Heart left ventricle (tissue), 16 donors: Measurements from ENCODE around the gene EXOSC5. TPM values are rescaled to one million over a fixed set of nuclear protein-coding genes. Genes with fewer than 3 reads are reported as not detected.

Experiments
- ATAC-seq, 4 donors: fragments of 200-7000 bp; cut with Tn5 transposase; one replicate each; pipeline ENCODE4 v1.9.1; 2020 to 2022; ENCODE audit warnings: moderate library complexity in 4 of 4, mild to moderate bottlenecking in 3 of 4, moderate number of reproducible peaks in 1 of 4
- DNase-seq, 5 donors: peaks; one replicate each; pipeline ENCODE4 v3.0.0-alpha.2; 2020
- H3K27ac ChIP-seq, 12 donors: fragments of 200-600 bp; sonication (generic) in 4 of 12; one replicate each; pipeline versions ENCODE4 v1.5.0 to v1.8.0; 2016 to 2022; ENCODE audit warnings: mild to moderate bottlenecking in 2 of 12
- H3K27me3 ChIP-seq, 9 donors: fragments of 200-600 bp; sonication (generic) in 2 of 9; one replicate each; pipeline versions ENCODE4 v1.5.1 to v1.8.0; 2016 to 2022; ENCODE audit warnings: mild to moderate bottlenecking in 3 of 9
- H3K36me3 ChIP-seq, 9 donors: fragments of 200-600 bp; sonication (generic) in 2 of 9; one replicate each; pipeline versions ENCODE4 v1.5.0 to v1.8.0; 2018 to 2022; ENCODE audit warnings: mild to moderate bottlenecking in 2 of 9
- H3K4me1 ChIP-seq, 12 donors: fragments of 200-600 bp; sonication (generic) in 4 of 12; one replicate each; pipeline versions ENCODE4 v1.5.0 to v1.8.0; 2016 to 2022; ENCODE audit warnings: mild to moderate bottlenecking in 3 of 12
- H3K4me3 ChIP-seq, 12 donors: fragments of 200-600 bp; sonication (generic) in 4 of 12; one replicate each; pipeline versions ENCODE4 v1.5.0 to v1.8.0; 2017 to 2022; ENCODE audit warnings: mild to moderate bottlenecking in 9 of 12, moderate library complexity in 4 of 12
- H3K9me3 ChIP-seq, 12 donors: fragments of 200-600 bp; sonication (generic) in 4 of 12; one replicate each; pipeline versions ENCODE4 v1.5.0 to v1.8.0; 2016 to 2022; ENCODE audit warnings: mild to moderate bottlenecking in 1 of 12
- CTCF ChIP-seq, 12 donors: fragments of 200-600 bp; sonication (generic) in 4 of 12; IDR thresholded peaks; one replicate each; pipeline versions ENCODE4 v1.5.0 to v1.8.0; 2018 to 2022; ENCODE audit warnings: antibody characterized with exemption in 12 of 12, mild to moderate bottlenecking in 5 of 12
- POLR2A ChIP-seq, 2 donors: fragments of 450-650 bp; IDR thresholded peaks; one replicate each; pipeline ENCODE4 v1.6.1; 2017; ENCODE audit warnings: antibody characterized with exemption in 2 of 2, mild to moderate bottlenecking in 2 of 2, moderate library complexity in 2 of 2
- WGBS, 4 donors: extraction: QIAGEN DNeasy Blood & Tissue Kit in 2 of 4; methylation state at CpG; one replicate each; pipeline versions ENCODE4 v1.1.5 to v1.1.7; 2013 to 2018; 5-methylcytosine and 5-hydroxymethylcytosine counted together
- intact Hi-C, 10 donors: fragments of 100-400 bp; cut with DNase I; formaldehyde crosslinking; loops; one replicate each; pipeline versions ENCODE4 v1.11.1 to v1.14.2; 2022
- polyA plus RNA-seq, 2 donors: library from polyadenylated mRNA; stranded (reverse); fragments of 200-250 nt; gene quantifications; one replicate each; pipeline ENCODE4 v1.2.3, GENCODE V29; 2013
- total RNA-seq, 9 donors: library from RNA; depleted of rRNA in 2 of 9; stranded (reverse); fragments of >200 nt in 2 of 9; fragmentation: NEBNext Ultra II Directional in 3 of 9; extraction: Animal tissue kit (Norgen Biotek cat#: 25700) in 3 of 9; gene quantifications; one replicate each; pipeline versions ENCODE4 v1.1.0 to v1.2.4, GENCODE V29; 2016 to 2023
- donor health status: ischemic (EF 13 %, LVEDD 7.1; RV severe dilation, severe dysfunction).
- donor health status: healthy with polysubstance abuse.
- donor health status: DM: no; HTN: yes; CAD: no.
- donor health status: DM: no; HTN: no; CAD: no.
- donor health status: ischemic (EF 25% LVEDD 6.9; RV normal size, moderate dysfunction).
- donor health status: ischemic (EF 25% LVEDD 5.7; RV mildly dilated, moderate dysfunction).
- donor health status: healthy.
- donor health status: DM: yes; HTN: yes; CAD: no.
- donor health status: ischemic (EF 35%, LVEDD 5.7; RV mildly dilated, moderate dysfunction).
- donor health status: nonischemic (EF 11% LVEDD 7.7; RV severe dilation, severe dysfunction).
- donor health status: DM: yes; HTN: yes; CAD: no.
- donor health status: PGD.
- donor health status: ischemic (EF 29% LVEDD 5.4; RV normal size, mild dysfunction).
- donor health status: nonischemic (EF 23%, LVEDD 6.1; RV moderate dilation, normal function).

The EXOSC5 gene
- total and polyA plus RNA-seq, 11 donors, result 9.6 to 40.4 (median 13.7) TPM

GRCh38 chr19:41366089-41366488 is 31.1 kb downstream of the EXOSC5 start:
- H3K27me3 ChIP-seq, result no peaks in the 10 kb centered on the region
- DNase-seq, result no peak
- WGBS, 4 donors, result 96 to 100% (median 99%) methylated on average over 1 of the region's 1 CpG
- H3K27ac ChIP-seq, result no peak overlapping the region
- no peaks in the 10 kb centered on the region for H3K9me3 ChIP-seq
- TF ChIP-seq POLR2A (IDR thresholded peaks at IDR 0.05), result no peak
- H3K4me3 ChIP-seq, result no peak overlapping the region
- no peak for ATAC-seq
- intact Hi-C loops, result no loop called here
- peaks cover 0 to 3% (median 0%) of the 10 kb centered on the region in 9 donors for H3K36me3 ChIP-seq
- peaks cover 0 to 58% (median 9%) of the 10 kb centered on the region in 12 donors for H3K4me1 ChIP-seq

GRCh38 chr19:41364524-41365391 is 32.4 kb downstream of the EXOSC5 start:
- 75 to 78% (median 77%) methylated on average over 14 of the region's 14 CpGs for WGBS, 4 donors
- Histone ChIP-seq H3K9me3 (no peaks in the 10 kb centered on the region), H3K27ac (peak overlapping the region; percentile 91 to 100 (median 98)), H3K27me3 (no peaks in the 10 kb centered on the region), H3K4me3 (peak overlapping the region; percentile 64 to 91 (median 76)), H3K4me1 (peaks cover 0 to 58% (median 9%) of the 10 kb centered on the region in 12 donors), H3K36me3 (no peaks in the 10 kb centered on the region)
- intact Hi-C loops, result loop anchor here in 1 of 10 donors (1.0 kb wide), 1 partner anchor 33 kb away; the partner anchor contains the start of genes BCKDHA and EXOSC5
- no peak for DNase-seq
- TF ChIP-seq POLR2A (IDR thresholded peaks at IDR 0.05) (no peak), CTCF (IDR thresholded peaks at IDR 0.05) (no peak)
- ATAC-seq, result peak in 1 of 4 donors; percentile 0

DNA sequence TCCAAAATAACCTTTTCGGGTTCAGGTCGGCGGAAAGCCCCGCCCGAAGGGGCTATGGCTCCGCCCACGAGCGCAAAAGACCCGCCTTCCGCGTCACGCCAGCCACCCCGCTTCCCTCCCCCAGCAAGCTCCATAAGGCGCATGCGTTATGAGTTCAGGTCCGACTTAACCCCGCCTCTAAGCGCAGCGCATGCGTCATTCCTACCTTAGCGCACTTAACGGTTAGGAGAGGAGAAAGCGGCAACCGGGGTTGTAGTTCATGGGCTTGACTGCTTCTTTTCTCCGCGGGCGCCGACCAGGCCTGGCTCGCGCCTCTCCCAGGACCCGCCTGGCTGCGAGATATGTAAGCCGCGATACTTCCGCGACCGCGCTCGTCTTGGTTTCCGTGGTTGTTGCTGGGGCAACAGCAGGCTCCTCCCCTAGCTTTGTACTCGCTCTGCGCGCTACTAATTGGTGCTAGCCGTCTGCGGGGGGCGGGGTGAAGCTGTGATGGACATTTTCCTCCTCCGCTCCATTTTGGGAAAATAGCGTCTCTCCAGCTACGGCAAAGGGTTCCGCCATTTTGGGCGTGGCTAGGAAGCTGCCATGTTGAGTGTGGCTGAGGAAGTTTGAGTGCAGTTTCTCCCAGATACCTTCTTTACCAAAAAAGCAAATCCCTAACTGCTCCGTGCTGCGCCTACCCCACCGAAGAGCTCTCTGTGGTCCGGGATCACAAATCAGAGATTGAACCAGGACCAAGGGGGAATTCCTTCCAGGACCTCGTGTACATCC is 33.2 kb downstream of the EXOSC5 start, which contains the start of gene B9D2:
TSS of gene B9D2 (minus strand) at position 397 of the 771 bp plus-strand sequence. CDS start 630 bp downstream, outside the sequence.
- H3K27me3 ChIP-seq, result no peaks in the 10 kb centered on the region
- no peaks in the 10 kb centered on the region for H3K36me3 ChIP-seq
- intact Hi-C loops, result loop anchor here in 1 of 10 donors (1.0 kb wide), 1 partner anchor 33 kb away; the partner anchor contains the start of genes BCKDHA and EXOSC5
- WGBS, 4 donors, result 0 to 1% (median 1%) methylated on average over 48 to 56 of the region's 56 CpGs
- peak within 1 kb of the TSS; percentile 64 to 91 (median 76) for H3K4me3 ChIP-seq
- H3K4me1 ChIP-seq, result peaks cover 0 to 53% (median 9%) of the 10 kb centered on the region in 12 donors
- DNase-seq (peak; percentile 97 to 99 (median 98)), ATAC-seq (peak; percentile 97 to 98 (median 98))
- H3K9me3 ChIP-seq, result no peaks in the 10 kb centered on the region
- peak within 1 kb of the TSS; percentile 91 to 100 (median 98) for H3K27ac ChIP-seq
- TF ChIP-seq CTCF (IDR thresholded peaks at IDR 0.05), result no peak
- TF ChIP-seq POLR2A (IDR thresholded peaks at IDR 0.05), result peak in 1 of 2 donors; percentile 66

- H3K4me1 ChIP-seq, result peaks cover 0 to 51% (median 9%) of the 10 kb centered on the region in 12 donors
- intact Hi-C loops, result no loop called here
- TF ChIP-seq CTCF (IDR thresholded peaks at IDR 0.05) (no peak), POLR2A (IDR thresholded peaks at IDR 0.05) (no peak)
- H3K27me3 ChIP-seq, result no peaks in the 10 kb centered on the region
- DNase-seq (no peak), ATAC-seq (peak in 1 of 4 donors; percentile 1)
- 40 to 55% (median 49%) methylated on average over 6 of the region's 6 CpGs for WGBS, 4 donors
- H3K36me3 ChIP-seq, result no peaks in the 10 kb centered on the region
- H3K27ac ChIP-seq, result peak overlapping the region; percentile 91 to 100 (median 98)
- H3K4me3 ChIP-seq, result peak overlapping the region; percentile 64 to 91 (median 76)
- H3K9me3 ChIP-seq, result no peaks in the 10 kb centered on the region
These were observed 33.8 kb downstream of the EXOSC5 start for GRCh38 chr19:41363371-41363752.
